OCI-LY1 (cell line): ENCODE measurements around the gene ZMYND19.

ENCODE experiments used
- H2AFZ ChIP-seq: fragments of 200-600 bp; sonication (generic), shearing (Covaris generic); 2 replicates; pipeline ENCODE4 v1.6.0; 2014; ENCODE audit warnings: antibody characterized with exemption, mild to moderate bottlenecking, low read length
- H3F3A ChIP-seq: fragments of 200-600 bp; sonication (generic), shearing (Covaris generic); 2 replicates; pipeline ENCODE4 v1.6.0; 2014; ENCODE audit warnings: mild to moderate bottlenecking, antibody characterized with exemption, low read length, moderate library complexity; ENCODE audit not compliant: insufficient read depth
- H3K27ac ChIP-seq: fragments of 200-600 bp; sonication (generic); 2 replicates; pipeline ENCODE4 v1.5.1; 2014; ENCODE audit warnings: low read length, mixed run types, mild to moderate bottlenecking, low read depth; ENCODE audit not compliant: poor library complexity, severe bottlenecking
- H3K27me3 ChIP-seq: fragments of 200-600 bp; sonication (generic); 2 replicates; pipeline ENCODE4 v1.6.0; 2014; ENCODE audit warnings: antibody characterized with exemption, mild to moderate bottlenecking, low read length, moderate library complexity; ENCODE audit not compliant: insufficient read depth
- H3K36me3 ChIP-seq: fragments of 200-600 bp; sonication (generic); 2 replicates; pipeline ENCODE4 v1.6.1; 2014; ENCODE audit warnings: mild to moderate bottlenecking, antibody characterized with exemption, low read length, moderate library complexity, mixed read lengths; ENCODE audit not compliant: insufficient read depth
- H3K4me1 ChIP-seq: fragments of 200-600 bp; sonication (generic); 2 replicates; pipeline ENCODE4 v1.5.1; 2014; ENCODE audit warnings: mild to moderate bottlenecking, low read length, moderate library complexity; ENCODE audit not compliant: insufficient read depth, severe bottlenecking
- H3K4me2 ChIP-seq: fragments of 200-600 bp; sonication (generic), shearing (Covaris generic); 2 replicates; pipeline ENCODE4 v1.6.1; 2014; ENCODE audit warnings: low read length
- H3K4me3 ChIP-seq: fragments of 200-600 bp; sonication (generic); 2 replicates; pipeline ENCODE4 v1.5.1; 2014; ENCODE audit warnings: low read length, low read depth, mild to moderate bottlenecking, mixed read lengths; ENCODE audit not compliant: poor library complexity, severe bottlenecking
- H3K79me2 ChIP-seq: fragments of 200-600 bp; shearing (Covaris generic); 2 replicates; pipeline ENCODE4 v1.6.1; 2016; ENCODE audit warnings: mixed run types, low read length, mixed read lengths; ENCODE audit not compliant: insufficient read depth
- H3K9ac ChIP-seq: fragments of 200-600 bp; sonication (generic), shearing (Covaris generic); 2 replicates; pipeline ENCODE4 v1.6.1; 2014; ENCODE audit warnings: mild to moderate bottlenecking, low read length, mixed read lengths
- H3K9me2 ChIP-seq: fragments of 200-600 bp; sonication (generic), shearing (Covaris generic); 2 replicates; pipeline ENCODE4 v1.6.1; 2014; ENCODE audit warnings: low read depth, mild to moderate bottlenecking, low read length, mixed read lengths
- H3K9me3 ChIP-seq: fragments of 200-600 bp; shearing (Covaris generic); 2 replicates; pipeline ENCODE4 v1.6.1; 2014; ENCODE audit warnings: low read length, mixed read lengths
- H4K20me1 ChIP-seq: fragments of 200-600 bp; sonication (generic), shearing (Covaris generic); 2 replicates; pipeline ENCODE4 v1.6.0; 2016; ENCODE audit warnings: mild to moderate bottlenecking, low read length; ENCODE audit not compliant: insufficient read depth
- CTCF ChIP-seq: fragments of 200-600 bp; sonication (generic), shearing (Covaris generic); IDR thresholded peaks from 2 replicates; pipeline ENCODE4 v1.5.1; 2017; ENCODE audit warnings: mild to moderate bottlenecking, antibody characterized with exemption, low read length, moderate library complexity, mixed read lengths
- EZH2 ChIP-seq: fragments of 200-600 bp; sonication (generic), shearing (Covaris generic); IDR thresholded peaks from 2 replicates; pipeline ENCODE4 v1.8.0; 2017; ENCODE audit warnings: borderline replicate concordance, mixed run types, mild to moderate bottlenecking, antibody characterized with exemption, low read length, moderate library complexity, mixed read lengths

ZMYND19 gene

GRCh38 chr9:137612741-137613142, 22.4 kb upstream of the ZMYND19 start:
- Histone ChIP-seq H3K79me2 (peaks cover 5% of the 10 kb centered on the region; the same call in 1 of the 2 replicates), H3K27ac (no peak overlapping the region), H3K9ac (no peak overlapping the region; the same call in 1 of the 2 replicates)

GRCh38 chr9:137611623-137612609, 21.6 kb upstream of the ZMYND19 start:
- no peaks in the 10 kb centered on the region for H3K79me2 ChIP-seq
- no peak overlapping the region for H2AFZ ChIP-seq
- peaks cover 35% of the 10 kb centered on the region for H3K36me3 ChIP-seq
- H4K20me1 ChIP-seq = no peaks in the 10 kb centered on the region
- no peak overlapping the region for H3K4me3 ChIP-seq
- TF ChIP-seq EZH2 = no peak
- no peak for TF ChIP-seq CTCF
- H3K4me1 ChIP-seq = peaks cover 32% of the 10 kb centered on the region
- H3K9me2 ChIP-seq = no peaks in the 10 kb centered on the region
- H3K27me3 ChIP-seq = no peaks in the 10 kb centered on the region
- H3K9me3 ChIP-seq = no peaks in the 10 kb centered on the region
- no peaks in the 10 kb centered on the region for H3F3A ChIP-seq
- H3K27ac ChIP-seq = peak overlapping the region; percentile 65
- H3K9ac ChIP-seq = peak overlapping the region; percentile 11; the same call in 1 of the 2 replicates
- peak overlapping the region; percentile 7; the same call in 1 of the 2 replicates for H3K4me2 ChIP-seq

More at GRCh38 chr9:137612741-137613142, 22.4 kb upstream of the ZMYND19 start:
- Histone ChIP-seq H3K4me3 (no peak overlapping the region), H3K36me3 (peaks cover 35% of the 10 kb centered on the region), H3K4me1 (peaks cover 33% of the 10 kb centered on the region), H3K9me2 (no peaks in the 10 kb centered on the region), H4K20me1 (no peaks in the 10 kb centered on the region), H2AFZ (no peak overlapping the region), H3F3A (no peaks in the 10 kb centered on the region), H3K27me3 (no peaks in the 10 kb centered on the region), H3K9me3 (no peaks in the 10 kb centered on the region), H3K4me2 (no peak overlapping the region)
- no peak for TF ChIP-seq EZH2
- no peak for TF ChIP-seq CTCF

GRCh38 chr9:137610944-137611343, 20.6 kb upstream of the ZMYND19 start:
- H4K20me1 ChIP-seq = no peaks in the 10 kb centered on the region
- H3K9ac ChIP-seq = no peak overlapping the region; the same call in 1 of the 2 replicates
- peaks cover 34% of the 10 kb centered on the region for H3K4me1 ChIP-seq
- TF ChIP-seq CTCF (no peak), EZH2 (no peak)
- H3K79me2 ChIP-seq = no peaks in the 10 kb centered on the region
- no peak overlapping the region for H2AFZ ChIP-seq
- H3K27ac ChIP-seq = peak overlapping the region; percentile 65
- H3K9me2 ChIP-seq = no peaks in the 10 kb centered on the region
- H3K36me3 ChIP-seq = peaks cover 29% of the 10 kb centered on the region
- H3K4me2 ChIP-seq = no peak overlapping the region
- H3K4me3 ChIP-seq = no peak overlapping the region
- no peaks in the 10 kb centered on the region for H3K27me3 ChIP-seq
- no peaks in the 10 kb centered on the region for H3F3A ChIP-seq
- no peaks in the 10 kb centered on the region for H3K9me3 ChIP-seq
